ENCODE results near the gene CDC45.

Gene CDC45

DNA sequence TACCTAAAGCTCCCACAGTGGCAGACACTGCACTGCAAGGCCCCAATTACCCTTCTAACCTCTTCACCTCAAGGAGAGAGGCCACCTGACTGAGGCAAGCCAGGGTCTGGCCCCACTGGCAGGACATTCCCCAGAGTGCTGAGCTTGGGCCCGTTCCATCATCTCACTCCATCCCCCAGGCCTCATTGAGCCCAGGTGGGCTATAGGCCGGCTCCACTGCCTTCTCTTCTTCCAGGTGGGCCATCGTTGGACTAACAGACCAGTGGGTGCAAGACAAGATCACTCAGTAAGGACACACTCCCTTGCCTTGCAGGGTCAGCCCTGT is 19.1 kb downstream of the CDC45 start:
- no peak overlapping the region for H3K4me3 ChIP-seq (ENCODE audit: low read depth, low read length)
- TF ChIP-seq MYC (IDR thresholded peaks at IDR 0.05; ENCODE audit: low read depth, low read length) (no peak), POLR2A (IDR thresholded peaks at IDR 0.05; ENCODE audit: extremely low read depth, insufficient read length) (no peak)
- TF ChIP-seq, protein P1, sequence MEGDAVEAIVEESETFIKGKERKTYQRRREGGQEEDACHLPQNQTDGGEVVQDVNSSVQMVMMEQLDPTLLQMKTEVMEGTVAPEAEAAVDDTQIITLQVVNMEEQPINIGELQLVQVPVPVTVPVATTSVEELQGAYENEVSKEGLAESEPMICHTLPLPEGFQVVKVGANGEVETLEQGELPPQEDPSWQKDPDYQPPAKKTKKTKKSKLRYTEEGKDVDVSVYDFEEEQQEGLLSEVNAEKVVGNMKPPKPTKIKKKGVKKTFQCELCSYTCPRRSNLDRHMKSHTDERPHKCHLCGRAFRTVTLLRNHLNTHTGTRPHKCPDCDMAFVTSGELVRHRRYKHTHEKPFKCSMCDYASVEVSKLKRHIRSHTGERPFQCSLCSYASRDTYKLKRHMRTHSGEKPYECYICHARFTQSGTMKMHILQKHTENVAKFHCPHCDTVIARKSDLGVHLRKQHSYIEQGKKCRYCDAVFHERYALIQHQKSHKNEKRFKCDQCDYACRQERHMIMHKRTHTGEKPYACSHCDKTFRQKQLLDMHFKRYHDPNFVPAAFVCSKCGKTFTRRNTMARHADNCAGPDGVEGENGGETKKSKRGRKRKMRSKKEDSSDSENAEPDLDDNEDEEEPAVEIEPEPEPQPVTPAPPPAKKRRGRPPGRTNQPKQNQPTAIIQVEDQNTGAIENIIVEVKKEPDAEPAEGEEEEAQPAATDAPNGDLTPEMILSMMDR (IDR thresholded peaks at IDR 0.05; ENCODE audit: low read depth, low read length) = no peak
- DNase-seq (ENCODE audit: low read depth) = no peak

DNA sequence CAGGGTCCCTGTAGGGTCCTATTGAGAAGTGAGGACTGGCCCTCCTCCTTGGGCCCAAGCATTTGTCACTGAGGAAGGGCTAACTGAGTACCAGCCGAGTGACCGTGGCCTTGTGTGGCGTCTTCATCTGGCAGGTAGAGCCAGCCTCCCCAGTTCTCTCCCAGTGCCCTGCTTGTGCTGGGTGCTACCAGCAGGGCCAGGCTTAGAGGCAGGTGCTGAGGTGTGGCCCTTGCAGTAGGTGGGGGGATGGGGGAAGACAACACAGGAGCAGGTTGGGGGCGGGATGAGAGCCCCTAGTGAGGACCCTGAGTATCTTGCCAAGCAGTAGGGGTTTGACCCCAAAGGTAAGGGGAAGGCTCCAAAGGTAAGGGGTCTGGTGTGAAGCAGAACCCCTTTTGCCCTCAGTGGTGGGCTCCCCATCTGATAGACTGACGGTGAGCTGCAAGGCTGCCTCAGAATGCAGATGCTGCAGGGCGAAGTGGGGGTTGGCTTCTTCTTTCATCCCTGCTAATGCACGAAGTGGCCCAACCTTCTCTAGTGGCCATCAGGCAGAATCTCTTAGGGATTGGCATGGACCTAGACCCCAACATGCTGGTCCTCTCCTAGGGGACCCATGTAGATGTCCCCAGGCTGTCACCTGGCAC is 19.6 kb downstream of the CDC45 start:
- no peak for DNase-seq (ENCODE audit: low read depth)
- TF ChIP-seq POLR2A (IDR thresholded peaks at IDR 0.05; ENCODE audit: extremely low read depth, insufficient read length) (no peak), MYC (IDR thresholded peaks at IDR 0.05; ENCODE audit: low read depth, low read length) (no peak)
- TF ChIP-seq, protein P2, sequence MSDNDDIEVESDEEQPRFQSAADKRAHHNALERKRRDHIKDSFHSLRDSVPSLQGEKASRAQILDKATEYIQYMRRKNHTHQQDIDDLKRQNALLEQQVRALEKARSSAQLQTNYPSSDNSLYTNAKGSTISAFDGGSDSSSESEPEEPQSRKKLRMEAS (IDR thresholded peaks at IDR 0.05; ENCODE audit: low read depth, low read length) = no peak
- TF ChIP-seq, protein P1 (IDR thresholded peaks at IDR 0.05; ENCODE audit: low read depth, low read length) = no peak
- no peak overlapping the region for H3K4me3 ChIP-seq (ENCODE audit: low read depth, low read length)

DNA sequence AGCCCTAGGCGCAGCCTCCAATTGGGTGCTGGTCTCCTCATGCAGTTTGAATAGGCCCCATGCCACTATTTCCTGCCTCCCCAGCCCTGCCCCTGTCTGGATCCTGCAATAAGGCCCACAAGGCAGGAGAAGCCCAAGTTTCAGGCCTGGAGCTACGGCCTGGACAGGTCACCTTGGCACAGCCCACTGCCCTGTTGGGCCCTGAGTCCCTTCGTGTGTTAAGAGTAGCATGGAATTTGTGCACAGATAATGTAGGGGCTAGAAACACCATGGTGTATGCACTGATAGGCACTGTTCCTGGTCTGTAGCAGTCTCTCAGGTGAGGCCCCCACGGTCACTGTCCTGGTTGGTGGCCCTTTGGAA is 20.1 kb downstream of the CDC45 start:
- no peak for DNase-seq (ENCODE audit: low read depth)

DNA sequence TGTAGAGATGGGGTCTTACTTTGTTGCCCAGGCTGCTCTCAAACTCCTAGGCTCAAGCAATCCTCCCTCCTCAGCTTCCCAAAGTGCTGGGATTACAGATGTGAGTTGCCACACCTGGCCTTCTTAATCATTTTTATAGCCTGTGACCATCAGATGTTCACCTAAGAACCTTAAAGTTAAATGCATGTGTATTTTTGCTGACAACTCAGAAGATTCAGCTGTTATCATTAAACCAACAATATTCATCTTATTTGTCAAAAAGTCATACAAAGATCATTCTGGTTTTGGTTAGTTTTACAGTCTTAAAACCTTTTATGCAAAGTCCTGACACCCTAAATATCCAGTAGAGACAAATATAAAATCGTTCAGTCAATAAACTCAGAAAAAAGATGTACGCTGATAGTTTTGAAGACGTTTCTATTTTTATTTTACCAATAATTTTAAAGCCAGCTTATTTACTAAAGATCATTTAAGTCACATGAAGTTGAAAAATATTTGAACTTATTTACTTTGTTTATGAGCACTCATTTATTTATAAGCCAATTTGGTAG is 22.3 kb downstream of the CDC45 start:
- no peak for DNase-seq (ENCODE audit: low read depth)
- TF ChIP-seq POLR2A (IDR thresholded peaks at IDR 0.05; ENCODE audit: extremely low read depth, insufficient read length) = no peak
- TF ChIP-seq, protein P1 (IDR thresholded peaks at IDR 0.05; ENCODE audit: low read depth, low read length) = no peak
- TF ChIP-seq MYC (IDR thresholded peaks at IDR 0.05; ENCODE audit: low read depth, low read length) = no peak
- TF ChIP-seq, protein P2 (IDR thresholded peaks at IDR 0.05; ENCODE audit: low read depth, low read length) = no peak

More for the DNA sequence above, 20.1 kb downstream of the CDC45 start:
- TF ChIP-seq, protein P2 (IDR thresholded peaks at IDR 0.05; ENCODE audit: low read depth, low read length) = no peak
- no peak for TF ChIP-seq MYC (IDR thresholded peaks at IDR 0.05; ENCODE audit: low read depth, low read length)
- no peak overlapping the region for H3K4me3 ChIP-seq (ENCODE audit: low read depth, low read length)

DNA sequence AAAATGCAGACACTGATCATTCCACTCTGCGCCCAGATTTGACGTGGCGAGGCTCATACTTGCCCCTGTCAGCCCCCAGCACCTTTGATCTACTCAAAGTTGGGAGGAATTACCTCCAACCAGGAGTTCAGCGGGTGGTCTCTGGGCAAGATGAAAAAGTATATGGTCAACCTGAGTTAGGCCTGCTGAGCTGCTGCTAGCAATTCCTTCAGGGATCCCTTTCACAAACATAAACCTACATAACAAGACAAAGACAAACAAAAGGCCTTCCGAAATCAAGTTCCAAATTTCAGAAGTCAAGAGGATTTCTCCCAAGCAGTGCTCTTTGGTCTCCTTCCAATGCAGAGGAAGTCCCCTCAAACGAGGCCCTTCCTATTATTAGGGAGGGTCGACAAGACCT is 23.6 kb downstream of the CDC45 start:
- H3K4me3 ChIP-seq (ENCODE audit: low read depth, low read length) = no peak overlapping the region
- DNase-seq (ENCODE audit: low read depth) = no peak
- TF ChIP-seq MYC (IDR thresholded peaks at IDR 0.05; ENCODE audit: low read depth, low read length) (no peak), POLR2A (IDR thresholded peaks at IDR 0.05; ENCODE audit: extremely low read depth, insufficient read length) (no peak)
- TF ChIP-seq, protein P1 (IDR thresholded peaks at IDR 0.05; ENCODE audit: low read depth, low read length) = no peak
- TF ChIP-seq, protein P2 (IDR thresholded peaks at IDR 0.05; ENCODE audit: low read depth, low read length) = no peak

More for the DNA sequence above, 22.3 kb downstream of the CDC45 start:
- H3K4me3 ChIP-seq (ENCODE audit: low read depth, low read length) = no peak overlapping the region

DNA sequence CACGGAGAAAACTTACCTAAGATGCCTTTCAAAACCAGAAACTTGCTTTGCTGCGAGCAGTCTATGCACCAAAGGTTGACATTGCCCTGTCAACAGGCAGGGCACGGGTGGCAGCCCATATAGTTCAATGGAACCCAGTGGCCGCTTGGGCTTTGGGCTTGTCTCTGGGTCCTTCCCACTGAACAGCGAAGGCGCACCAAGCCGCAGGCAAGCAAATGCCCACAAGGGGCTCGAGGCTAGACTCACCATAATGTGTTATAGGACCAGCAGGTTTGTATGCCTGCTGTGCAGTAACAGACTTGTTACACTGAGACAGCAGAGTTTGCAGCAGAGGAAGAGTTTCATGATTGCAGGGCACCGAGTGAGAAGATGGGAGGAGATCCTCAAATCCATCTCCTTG is 24.1 kb downstream of the CDC45 start:
- TF ChIP-seq MYC (IDR thresholded peaks at IDR 0.05; ENCODE audit: low read depth, low read length) (no peak), POLR2A (IDR thresholded peaks at IDR 0.05; ENCODE audit: extremely low read depth, insufficient read length) (no peak)
- TF ChIP-seq, protein P2 (IDR thresholded peaks at IDR 0.05; ENCODE audit: low read depth, low read length) = no peak
- TF ChIP-seq, protein P1 (IDR thresholded peaks at IDR 0.05; ENCODE audit: low read depth, low read length) = no peak
- H3K4me3 ChIP-seq (ENCODE audit: low read depth, low read length) = no peak overlapping the region
- DNase-seq (ENCODE audit: low read depth) = peak; percentile 37

All from NB4 (cell line).